Lower leg skin (tissue), 3 donors: Measurements from ENCODE around the gene OPRM1.

Experiments used
- CTCF ChIP-seq, 3 donors: fragments of 450-650 bp; IDR thresholded peaks; one replicate each; pipeline ENCODE4 v1.5.1; 2016; ENCODE audit warnings: antibody characterized with exemption in 3 of 3, mild to moderate bottlenecking in 3 of 3, moderate library complexity in 2 of 3
- POLR2A ChIP-seq, 2 donors: fragments of 450-650 bp; IDR thresholded peaks; one replicate each; pipeline ENCODE4 v1.6.1; 2016 to 2017; ENCODE audit warnings: antibody characterized with exemption in 2 of 2, mild to moderate bottlenecking in 1 of 2, moderate library complexity in 1 of 2

- no peak for TF ChIP-seq POLR2A (IDR thresholded peaks at IDR 0.05)
- no peak for TF ChIP-seq CTCF (IDR thresholded peaks at IDR 0.05)
These were observed at the start of gene OPRM1 for GRCh38 chr6:154039231-154039842.
